ENCODE results near the gene MGAM2. TPM values are rescaled to one million over a fixed set of nuclear protein-coding genes. Genes with fewer than 3 reads are reported as not detected.

MGAM2 gene
- total RNA-seq, 3 donors from 2014 or later (not counting 1 experiment from before 2014, with no cell fraction given) = 0.73 to 1.9 (median 1.1) TPM

GRCh38 chr7:142146124-142146523 is 34.6 kb downstream of the MGAM2 start:
- Mint-ChIP-seq H3K4me3 (no peak overlapping the region), H3K27me3 (ENCODE audit: low read depth in 2 of 2) (peaks cover 5 to 18% of the 10 kb centered on the region in 2 donors), H3K36me3 (no peaks in the 10 kb centered on the region), H3K27ac (no peak overlapping the region), H3K4me1 (no peaks in the 10 kb centered on the region), H3K9me3 (peaks cover 0 to 7% of the 10 kb centered on the region in 2 donors)
- Histone ChIP-seq H3K27ac (ENCODE audit: low read length) (no peak overlapping the region), H3K4me3 (ENCODE audit: low read length) (no peak overlapping the region), H3K4me1 (ENCODE audit: control insufficient read depth, insufficient read depth, low read length) (no peaks in the 10 kb centered on the region), H3K36me3 (ENCODE audit: control insufficient read depth, insufficient read depth, low read length) (no peaks in the 10 kb centered on the region), H3K27me3 (ENCODE audit: control insufficient read depth, insufficient read depth, low read length) (no peaks in the 10 kb centered on the region), H3K9me3 (ENCODE audit: control insufficient read depth, insufficient read depth, low read length) (no peaks in the 10 kb centered on the region)
- DNase-seq (no peak), ATAC-seq (no peak)
- TF ChIP-seq, protein P1, sequence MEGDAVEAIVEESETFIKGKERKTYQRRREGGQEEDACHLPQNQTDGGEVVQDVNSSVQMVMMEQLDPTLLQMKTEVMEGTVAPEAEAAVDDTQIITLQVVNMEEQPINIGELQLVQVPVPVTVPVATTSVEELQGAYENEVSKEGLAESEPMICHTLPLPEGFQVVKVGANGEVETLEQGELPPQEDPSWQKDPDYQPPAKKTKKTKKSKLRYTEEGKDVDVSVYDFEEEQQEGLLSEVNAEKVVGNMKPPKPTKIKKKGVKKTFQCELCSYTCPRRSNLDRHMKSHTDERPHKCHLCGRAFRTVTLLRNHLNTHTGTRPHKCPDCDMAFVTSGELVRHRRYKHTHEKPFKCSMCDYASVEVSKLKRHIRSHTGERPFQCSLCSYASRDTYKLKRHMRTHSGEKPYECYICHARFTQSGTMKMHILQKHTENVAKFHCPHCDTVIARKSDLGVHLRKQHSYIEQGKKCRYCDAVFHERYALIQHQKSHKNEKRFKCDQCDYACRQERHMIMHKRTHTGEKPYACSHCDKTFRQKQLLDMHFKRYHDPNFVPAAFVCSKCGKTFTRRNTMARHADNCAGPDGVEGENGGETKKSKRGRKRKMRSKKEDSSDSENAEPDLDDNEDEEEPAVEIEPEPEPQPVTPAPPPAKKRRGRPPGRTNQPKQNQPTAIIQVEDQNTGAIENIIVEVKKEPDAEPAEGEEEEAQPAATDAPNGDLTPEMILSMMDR (IDR thresholded peaks at IDR 0.05) = no peak
- intact Hi-C loops (cut with micrococcal nuclease) = no loop called here
- WGBS (ENCODE audit: insufficient coverage) = 93% methylated on average over 1 of the region's 2 CpGs

DNA sequence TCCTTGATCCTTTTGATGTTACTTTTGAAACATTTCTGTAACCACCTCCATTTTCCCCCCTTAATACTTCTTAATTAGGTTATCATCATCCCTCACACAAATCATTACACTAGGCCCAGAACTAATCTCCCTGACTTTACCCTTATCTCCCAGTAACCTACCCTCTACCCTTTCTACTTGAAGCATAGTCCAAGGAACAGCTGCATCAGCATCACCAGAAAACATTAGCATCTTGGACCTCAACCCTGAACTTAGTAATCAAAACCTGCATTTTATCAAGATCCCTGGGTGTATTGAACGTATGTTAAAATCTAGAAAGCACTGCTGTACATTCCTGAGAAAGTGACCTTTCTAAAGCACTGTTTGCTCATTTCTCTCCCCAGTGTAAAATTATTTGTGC is 38.8 kb downstream of the MGAM2 start:
- 100% methylated on average over 1 of the region's 1 CpG for WGBS (ENCODE audit: insufficient coverage)
- H3K4me1 ChIP-seq (ENCODE audit: control insufficient read depth, insufficient read depth, low read length) = no peaks in the 10 kb centered on the region
- no peaks in the 10 kb centered on the region for H3K27me3 ChIP-seq (ENCODE audit: control insufficient read depth, insufficient read depth, low read length)
- H3K36me3 Mint-ChIP-seq = no peaks in the 10 kb centered on the region
- H3K4me1 Mint-ChIP-seq = peaks cover 0 to 8% of the 10 kb centered on the region in 2 donors
- peaks cover 0 to 7% of the 10 kb centered on the region in 2 donors for H3K9me3 Mint-ChIP-seq
- no peak overlapping the region for H3K4me3 Mint-ChIP-seq
- DNase-seq = no peak
- H3K27ac Mint-ChIP-seq = no peak overlapping the region
- no peaks in the 10 kb centered on the region for H3K36me3 ChIP-seq (ENCODE audit: control insufficient read depth, insufficient read depth, low read length)
- H3K27ac ChIP-seq (ENCODE audit: low read length) = no peak overlapping the region
- TF ChIP-seq, protein P1 (IDR thresholded peaks at IDR 0.05) = no peak
- ATAC-seq = no peak
- H3K4me3 ChIP-seq (ENCODE audit: low read length) = no peak overlapping the region
- H3K9me3 ChIP-seq (ENCODE audit: control insufficient read depth, insufficient read depth, low read length) = no peaks in the 10 kb centered on the region
- intact Hi-C loops (cut with micrococcal nuclease) = no loop called here
- H3K27me3 Mint-ChIP-seq (ENCODE audit: low read depth in 2 of 2) = peaks cover 2 to 10% of the 10 kb centered on the region in 2 donors

DNA sequence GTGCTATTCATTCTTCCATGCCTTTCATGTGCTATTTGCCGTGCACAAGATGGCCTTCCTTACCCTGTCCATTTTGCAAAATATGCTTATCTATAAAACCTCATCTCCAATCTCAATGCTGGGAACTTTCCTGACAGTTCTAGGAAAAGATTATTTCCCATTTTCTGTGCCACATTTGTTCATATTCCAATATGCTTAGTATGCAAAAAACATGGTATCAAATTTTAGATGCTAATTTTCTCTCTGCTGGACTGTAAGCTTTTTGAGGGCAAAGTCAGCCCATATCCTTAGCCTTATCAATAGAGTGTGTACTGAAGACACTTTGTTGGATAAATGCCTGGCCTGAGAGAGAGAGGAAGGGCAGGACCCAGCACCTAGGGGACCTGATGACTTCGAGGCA is 39.4 kb downstream of the MGAM2 start:
- Mint-ChIP-seq H3K27me3 (ENCODE audit: low read depth in 2 of 2) (peaks cover 0 to 5% of the 10 kb centered on the region in 2 donors), H3K36me3 (no peaks in the 10 kb centered on the region), H3K9me3 (peaks cover 0 to 7% of the 10 kb centered on the region in 2 donors), H3K4me3 (no peak overlapping the region), H3K4me1 (peaks cover 0 to 8% of the 10 kb centered on the region in 2 donors), H3K27ac (no peak overlapping the region)
- 83% methylated on average over 2 of the region's 2 CpGs for WGBS (ENCODE audit: insufficient coverage)
- DNase-seq (no peak), ATAC-seq (no peak)
- Histone ChIP-seq H3K27me3 (ENCODE audit: control insufficient read depth, insufficient read depth, low read length) (no peaks in the 10 kb centered on the region), H3K36me3 (ENCODE audit: control insufficient read depth, insufficient read depth, low read length) (no peaks in the 10 kb centered on the region), H3K4me1 (ENCODE audit: control insufficient read depth, insufficient read depth, low read length) (no peaks in the 10 kb centered on the region), H3K27ac (ENCODE audit: low read length) (no peak overlapping the region), H3K4me3 (ENCODE audit: low read length) (no peak overlapping the region), H3K9me3 (ENCODE audit: control insufficient read depth, insufficient read depth, low read length) (no peaks in the 10 kb centered on the region)
- intact Hi-C loops (cut with micrococcal nuclease) = no loop called here
- TF ChIP-seq, protein P1 (IDR thresholded peaks at IDR 0.05) = no peak

DNA sequence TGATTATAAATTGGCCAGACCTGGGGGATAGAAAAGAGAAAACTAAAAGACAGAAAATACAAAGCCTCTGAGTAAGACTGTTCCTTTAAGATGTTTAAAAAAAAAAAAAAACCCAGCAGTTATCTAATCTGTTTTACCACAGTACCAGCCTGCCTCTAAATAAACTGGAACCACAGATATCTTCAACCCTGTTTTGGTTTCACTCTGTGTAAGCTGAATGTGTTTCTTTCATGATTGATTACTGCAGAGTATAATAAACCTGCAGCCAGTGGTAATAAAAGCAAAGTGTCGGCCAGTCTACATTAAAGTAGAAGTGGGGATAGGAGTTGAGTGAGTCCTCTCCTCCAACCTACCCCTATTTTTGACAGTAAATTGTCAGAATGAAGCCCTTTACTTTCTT is 40.6 kb downstream of the MGAM2 start:
- TF ChIP-seq, protein P1 (IDR thresholded peaks at IDR 0.05) = no peak
- WGBS (ENCODE audit: insufficient coverage) = no CpG with 5 or more reads among the region's 1 CpG
- no peaks in the 10 kb centered on the region for H3K36me3 ChIP-seq (ENCODE audit: control insufficient read depth, insufficient read depth, low read length)
- Mint-ChIP-seq H3K4me1 (peaks cover 0 to 8% of the 10 kb centered on the region in 2 donors), H3K36me3 (no peaks in the 10 kb centered on the region), H3K9me3 (peaks cover 0 to 7% of the 10 kb centered on the region in 2 donors), H3K27me3 (ENCODE audit: low read depth in 2 of 2) (no peaks in the 10 kb centered on the region), H3K27ac (no peak overlapping the region), H3K4me3 (no peak overlapping the region)
- H3K27me3 ChIP-seq (ENCODE audit: control insufficient read depth, insufficient read depth, low read length) = no peaks in the 10 kb centered on the region
- intact Hi-C loops (cut with micrococcal nuclease) = no loop called here
- H3K4me3 ChIP-seq (ENCODE audit: low read length) = no peak overlapping the region
- no peak overlapping the region for H3K27ac ChIP-seq (ENCODE audit: low read length)
- no peaks in the 10 kb centered on the region for H3K9me3 ChIP-seq (ENCODE audit: control insufficient read depth, insufficient read depth, low read length)
- no peak for DNase-seq
- peak; percentile 31 to 73 (median 72) for ATAC-seq
- no peaks in the 10 kb centered on the region for H3K4me1 ChIP-seq (ENCODE audit: control insufficient read depth, insufficient read depth, low read length)
